GM12891 (cell line): ENCODE results near the gene SLC44A2.
A peak's percentile ranks its signal among the peaks of the same experiment; 100 is the strongest.

ENCODE experiments used
- POLR2A ChIP-seq: IDR thresholded peaks from 2 replicates; pipeline ENCODE4 v1.6.1; 2011; ENCODE audit warnings: low read depth, low read length, control low read depth
- POU2F2 ChIP-seq: IDR thresholded peaks from 2 replicates; pipeline ENCODE4 v1.6.1; 2011; ENCODE audit warnings: low read depth, mild to moderate bottlenecking, control low read depth, low read length, moderate library complexity
- SPI1 ChIP-seq: IDR thresholded peaks from 2 replicates; pipeline ENCODE4 v1.6.1; 2011; ENCODE audit warnings: low read depth, low read length, control low read depth
- TAF1 ChIP-seq: IDR thresholded peaks from 2 replicates; pipeline ENCODE4 v1.6.1; 2011; ENCODE audit warnings: low read depth, low read length, control low read depth

- peak; percentile 95 for TF ChIP-seq POLR2A
- no peak for TF ChIP-seq SPI1
- TF ChIP-seq TAF1: peak; percentile 93
- TF ChIP-seq POU2F2: peak; percentile 86; the same call in 1 of the 2 replicates
Observed at GRCh38 chr19:10653732-10654609, 28.6 kb downstream of the SLC44A2 start, which contains the start of gene ILF3.
